Measurements from ENCODE around the gene SRBD1. TPM values are rescaled to one million over a fixed set of nuclear protein-coding genes. Genes with fewer than 3 reads are reported as not detected.
A peak's percentile ranks its signal among the peaks of the same experiment; 100 is the strongest.

SRBD1 gene
- total and polyA plus RNA-seq, 4 donors, result 4.0 to 22.2 (median 10.0) TPM

DNA sequence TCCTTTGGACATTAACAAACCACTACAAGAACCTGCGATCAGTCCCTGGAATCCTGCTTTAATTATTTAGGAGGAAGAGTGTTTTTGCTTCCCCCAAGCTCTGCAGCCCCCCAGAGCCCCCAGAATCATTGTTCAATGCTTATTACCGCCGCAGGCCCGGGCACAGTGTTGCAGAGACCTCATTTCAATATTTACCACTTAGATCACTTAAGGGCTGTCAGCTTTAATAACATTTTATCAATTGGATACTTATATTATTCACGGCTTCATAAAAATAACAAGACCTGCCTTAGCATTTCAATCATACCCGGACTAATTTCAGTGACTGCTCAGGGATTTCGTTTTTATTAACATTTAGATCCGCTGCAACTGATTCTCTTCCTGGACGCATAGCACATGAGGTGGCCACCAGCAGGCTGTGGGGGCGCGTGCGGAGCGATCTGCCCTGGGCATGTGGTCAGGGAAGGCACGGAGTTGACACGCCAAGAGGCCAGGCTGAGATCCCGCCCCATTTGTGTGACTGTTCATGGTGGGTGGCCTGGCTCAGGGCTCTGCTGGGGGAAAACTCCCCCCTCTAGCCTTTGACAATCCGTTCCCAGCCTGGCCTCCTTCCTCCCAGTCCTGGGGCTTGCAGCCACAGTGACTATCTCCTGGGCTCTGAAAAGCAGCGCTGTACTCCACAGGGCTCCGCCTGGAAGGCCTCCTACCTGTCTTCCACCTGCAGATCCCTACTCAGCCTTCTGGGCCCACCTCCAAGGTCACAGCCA lies 267.6 kb downstream of the SRBD1 start:
- H3K36me3 ChIP-seq (ENCODE audit: control insufficient read depth in 4 of 4, insufficient read depth in 3 of 4, low read depth in 1 of 4, low read length in 3 of 4), result no peaks in the 10 kb centered on the region
- H3K27ac ChIP-seq (ENCODE audit: low read depth in 1 of 2, low read length in 2 of 2), result no peak overlapping the region
- H3K9me3 ChIP-seq (ENCODE audit: control insufficient read depth in 4 of 4, low read length in 3 of 4), result no peaks in the 10 kb centered on the region
- no peak overlapping the region for H3K9ac ChIP-seq (ENCODE audit: low read depth in 1 of 2, low read length in 2 of 2)
- TF ChIP-seq, protein P1, sequence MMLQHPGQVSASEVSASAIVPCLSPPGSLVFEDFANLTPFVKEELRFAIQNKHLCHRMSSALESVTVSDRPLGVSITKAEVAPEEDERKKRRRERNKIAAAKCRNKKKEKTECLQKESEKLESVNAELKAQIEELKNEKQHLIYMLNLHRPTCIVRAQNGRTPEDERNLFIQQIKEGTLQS (IDR thresholded peaks at IDR 0.05), result no peak
- TF ChIP-seq, protein P2, sequence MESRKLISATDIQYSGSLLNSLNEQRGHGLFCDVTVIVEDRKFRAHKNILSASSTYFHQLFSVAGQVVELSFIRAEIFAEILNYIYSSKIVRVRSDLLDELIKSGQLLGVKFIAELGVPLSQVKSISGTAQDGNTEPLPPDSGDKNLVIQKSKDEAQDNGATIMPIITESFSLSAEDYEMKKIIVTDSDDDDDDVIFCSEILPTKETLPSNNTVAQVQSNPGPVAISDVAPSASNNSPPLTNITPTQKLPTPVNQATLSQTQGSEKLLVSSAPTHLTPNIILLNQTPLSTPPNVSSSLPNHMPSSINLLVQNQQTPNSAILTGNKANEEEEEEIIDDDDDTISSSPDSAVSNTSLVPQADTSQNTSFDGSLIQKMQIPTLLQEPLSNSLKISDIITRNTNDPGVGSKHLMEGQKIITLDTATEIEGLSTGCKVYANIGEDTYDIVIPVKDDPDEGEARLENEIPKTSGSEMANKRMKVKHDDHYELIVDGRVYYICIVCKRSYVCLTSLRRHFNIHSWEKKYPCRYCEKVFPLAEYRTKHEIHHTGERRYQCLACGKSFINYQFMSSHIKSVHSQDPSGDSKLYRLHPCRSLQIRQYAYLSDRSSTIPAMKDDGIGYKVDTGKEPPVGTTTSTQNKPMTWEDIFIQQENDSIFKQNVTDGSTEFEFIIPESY (IDR thresholded peaks at IDR 0.05), result no peak
- no peak for TF ChIP-seq TAF1 (conservative IDR thresholded peaks at IDR 0.05)
- no peaks in the 10 kb centered on the region for H3K4me1 ChIP-seq (ENCODE audit: control insufficient read depth in 4 of 4, insufficient read depth in 4 of 4, low read length in 3 of 4)
- H3K4me3 ChIP-seq (ENCODE audit: low read depth in 1 of 3, low read length in 3 of 3), result no peak overlapping the region
- peak; percentile 24 for DNase-seq (ENCODE audit: low spot score)
- WGBS, result 89% methylated on average over 19 of the region's 19 CpGs
- H3K27me3 ChIP-seq (ENCODE audit: control insufficient read depth in 4 of 4, insufficient read depth in 4 of 4, low read length in 3 of 4), result no peaks in the 10 kb centered on the region

- 87% methylated on average over 3 of the region's 3 CpGs for WGBS
- H3K27ac ChIP-seq (ENCODE audit: low read depth in 1 of 2, low read length in 2 of 2), result no peak overlapping the region
- TF ChIP-seq FOXA2 (IDR thresholded peaks at IDR 0.05) (no peak), JUND (IDR thresholded peaks at IDR 0.05) (no peak), SP1 (IDR thresholded peaks at IDR 0.05) (no peak), HNF4A (conservative IDR thresholded peaks at IDR 0.05) (no peak), FOXA1 (IDR thresholded peaks at IDR 0.05) (no peak), RXRA (IDR thresholded peaks at IDR 0.05) (no peak), TAF1 (conservative IDR thresholded peaks at IDR 0.05) (no peak), HNF4G (IDR thresholded peaks at IDR 0.05) (no peak), NR2F2 (IDR thresholded peaks at IDR 0.05) (no peak)
- TF ChIP-seq, protein P1 (IDR thresholded peaks at IDR 0.05), result no peak
- TF ChIP-seq, protein P3, sequence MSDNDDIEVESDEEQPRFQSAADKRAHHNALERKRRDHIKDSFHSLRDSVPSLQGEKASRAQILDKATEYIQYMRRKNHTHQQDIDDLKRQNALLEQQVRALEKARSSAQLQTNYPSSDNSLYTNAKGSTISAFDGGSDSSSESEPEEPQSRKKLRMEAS (IDR thresholded peaks at IDR 0.05), result no peak
- TF ChIP-seq, protein P4, sequence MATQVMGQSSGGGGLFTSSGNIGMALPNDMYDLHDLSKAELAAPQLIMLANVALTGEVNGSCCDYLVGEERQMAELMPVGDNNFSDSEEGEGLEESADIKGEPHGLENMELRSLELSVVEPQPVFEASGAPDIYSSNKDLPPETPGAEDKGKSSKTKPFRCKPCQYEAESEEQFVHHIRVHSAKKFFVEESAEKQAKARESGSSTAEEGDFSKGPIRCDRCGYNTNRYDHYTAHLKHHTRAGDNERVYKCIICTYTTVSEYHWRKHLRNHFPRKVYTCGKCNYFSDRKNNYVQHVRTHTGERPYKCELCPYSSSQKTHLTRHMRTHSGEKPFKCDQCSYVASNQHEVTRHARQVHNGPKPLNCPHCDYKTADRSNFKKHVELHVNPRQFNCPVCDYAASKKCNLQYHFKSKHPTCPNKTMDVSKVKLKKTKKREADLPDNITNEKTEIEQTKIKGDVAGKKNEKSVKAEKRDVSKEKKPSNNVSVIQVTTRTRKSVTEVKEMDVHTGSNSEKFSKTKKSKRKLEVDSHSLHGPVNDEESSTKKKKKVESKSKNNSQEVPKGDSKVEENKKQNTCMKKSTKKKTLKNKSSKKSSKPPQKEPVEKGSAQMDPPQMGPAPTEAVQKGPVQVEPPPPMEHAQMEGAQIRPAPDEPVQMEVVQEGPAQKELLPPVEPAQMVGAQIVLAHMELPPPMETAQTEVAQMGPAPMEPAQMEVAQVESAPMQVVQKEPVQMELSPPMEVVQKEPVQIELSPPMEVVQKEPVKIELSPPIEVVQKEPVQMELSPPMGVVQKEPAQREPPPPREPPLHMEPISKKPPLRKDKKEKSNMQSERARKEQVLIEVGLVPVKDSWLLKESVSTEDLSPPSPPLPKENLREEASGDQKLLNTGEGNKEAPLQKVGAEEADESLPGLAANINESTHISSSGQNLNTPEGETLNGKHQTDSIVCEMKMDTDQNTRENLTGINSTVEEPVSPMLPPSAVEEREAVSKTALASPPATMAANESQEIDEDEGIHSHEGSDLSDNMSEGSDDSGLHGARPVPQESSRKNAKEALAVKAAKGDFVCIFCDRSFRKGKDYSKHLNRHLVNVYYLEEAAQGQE (IDR thresholded peaks at IDR 0.05), result no peak
- TF ChIP-seq, protein P5, sequence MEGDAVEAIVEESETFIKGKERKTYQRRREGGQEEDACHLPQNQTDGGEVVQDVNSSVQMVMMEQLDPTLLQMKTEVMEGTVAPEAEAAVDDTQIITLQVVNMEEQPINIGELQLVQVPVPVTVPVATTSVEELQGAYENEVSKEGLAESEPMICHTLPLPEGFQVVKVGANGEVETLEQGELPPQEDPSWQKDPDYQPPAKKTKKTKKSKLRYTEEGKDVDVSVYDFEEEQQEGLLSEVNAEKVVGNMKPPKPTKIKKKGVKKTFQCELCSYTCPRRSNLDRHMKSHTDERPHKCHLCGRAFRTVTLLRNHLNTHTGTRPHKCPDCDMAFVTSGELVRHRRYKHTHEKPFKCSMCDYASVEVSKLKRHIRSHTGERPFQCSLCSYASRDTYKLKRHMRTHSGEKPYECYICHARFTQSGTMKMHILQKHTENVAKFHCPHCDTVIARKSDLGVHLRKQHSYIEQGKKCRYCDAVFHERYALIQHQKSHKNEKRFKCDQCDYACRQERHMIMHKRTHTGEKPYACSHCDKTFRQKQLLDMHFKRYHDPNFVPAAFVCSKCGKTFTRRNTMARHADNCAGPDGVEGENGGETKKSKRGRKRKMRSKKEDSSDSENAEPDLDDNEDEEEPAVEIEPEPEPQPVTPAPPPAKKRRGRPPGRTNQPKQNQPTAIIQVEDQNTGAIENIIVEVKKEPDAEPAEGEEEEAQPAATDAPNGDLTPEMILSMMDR (IDR thresholded peaks at IDR 0.05; ENCODE audit: low read depth, low read length, missing input control), result no peak
- TF ChIP-seq, protein P2 (IDR thresholded peaks at IDR 0.05), result no peak
- H3K27me3 ChIP-seq (ENCODE audit: control insufficient read depth in 4 of 4, insufficient read depth in 4 of 4, low read length in 3 of 4), result no peaks in the 10 kb centered on the region
- DNase-seq (ENCODE audit: low spot score), result no peak
- H3K4me1 ChIP-seq (ENCODE audit: control insufficient read depth in 4 of 4, insufficient read depth in 4 of 4, low read length in 3 of 4), result no peaks in the 10 kb centered on the region
- no peaks in the 10 kb centered on the region for H3K36me3 ChIP-seq (ENCODE audit: control insufficient read depth in 4 of 4, insufficient read depth in 3 of 4, low read depth in 1 of 4, low read length in 3 of 4)
- no peak overlapping the region for H3K9ac ChIP-seq (ENCODE audit: low read depth in 1 of 2, low read length in 2 of 2)
- H3K4me3 ChIP-seq (ENCODE audit: low read depth in 1 of 3, low read length in 3 of 3), result no peak overlapping the region
- no peaks in the 10 kb centered on the region for H3K9me3 ChIP-seq (ENCODE audit: control insufficient read depth in 4 of 4, low read length in 3 of 4)
Observed at GRCh38 chr2:45340318-45340717, 270.7 kb downstream of the SRBD1 start.
